Stimulated activated CD4-positive, alpha-beta T cell treated with anti-CD3 and anti-CD28 coated beads, Interleukin-15, amount 100 ng/mL, for 24 hours (primary cell): ENCODE results near the gene CLEC17A.
"Not testable (repeated sequence)": the region's sequence is repeated elsewhere in the genome, so short reads cannot be mapped to it uniquely, and the experiment has no call there.

ENCODE experiments used
- DNase-seq: peaks from one replicate; pipeline ENCODE4 v3.0.0-alpha.2; 2020

CLEC17A gene

DNA sequence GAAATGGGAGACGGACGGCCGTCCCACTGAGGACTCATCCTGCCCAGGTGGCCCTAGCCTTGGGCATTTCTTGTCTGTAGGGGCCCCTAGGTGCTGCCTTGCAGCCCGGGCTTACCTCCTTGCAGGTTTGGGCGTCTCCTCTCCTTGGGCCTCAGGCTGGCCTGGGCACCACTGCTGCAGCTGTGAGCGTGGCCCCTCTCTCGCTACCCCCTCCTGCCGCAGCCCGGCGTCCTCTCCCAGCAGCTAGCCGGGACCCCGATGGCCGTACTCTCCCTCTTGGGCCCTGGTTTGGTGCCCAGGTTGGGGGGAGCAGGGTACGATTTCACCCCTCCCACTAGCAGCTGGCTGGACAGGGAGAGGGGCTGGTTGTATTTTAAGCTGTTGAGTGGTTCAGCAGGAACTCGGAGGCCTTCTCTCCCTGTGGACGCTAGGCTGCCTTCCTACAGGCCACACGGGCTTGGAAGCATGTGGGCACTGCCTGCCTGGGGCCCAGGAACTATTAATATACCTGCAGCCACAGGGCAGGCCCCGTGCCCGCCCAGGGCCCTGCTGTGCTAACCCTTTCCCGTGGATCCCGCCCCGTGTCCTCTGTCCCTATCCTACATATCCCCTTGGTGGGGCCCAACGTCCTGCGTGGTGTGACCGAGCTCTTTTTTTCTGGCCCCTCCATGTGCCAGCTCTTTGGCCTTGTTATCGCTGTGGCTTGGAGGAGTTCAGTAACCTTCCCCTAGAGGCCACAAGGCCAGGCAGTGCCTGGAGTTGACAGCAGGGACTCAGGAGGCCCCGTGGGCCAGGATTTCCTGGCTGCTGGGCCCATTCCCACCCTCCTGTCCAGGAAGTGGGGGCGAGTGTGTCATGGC, 22.7 kb upstream of the CLEC17A start:
- no peak for DNase-seq

DNA sequence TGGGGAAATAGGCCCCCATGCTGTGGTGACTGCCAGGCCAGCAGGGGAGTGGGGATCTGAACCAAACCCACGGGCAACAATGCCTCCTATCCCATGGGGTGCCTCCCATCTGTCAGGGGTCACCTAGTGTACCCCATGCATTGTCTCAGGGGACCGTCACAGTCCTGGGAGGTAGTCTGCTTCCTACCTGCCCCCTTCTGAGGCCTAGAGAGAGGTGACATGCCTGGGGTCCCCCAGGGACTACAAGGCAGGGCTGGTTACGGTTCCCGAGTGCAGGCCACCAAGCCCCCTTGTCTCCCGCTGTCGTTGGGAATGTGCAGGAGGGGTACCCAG, 22.1 kb upstream of the CLEC17A start:
- no peak for DNase-seq

DNA sequence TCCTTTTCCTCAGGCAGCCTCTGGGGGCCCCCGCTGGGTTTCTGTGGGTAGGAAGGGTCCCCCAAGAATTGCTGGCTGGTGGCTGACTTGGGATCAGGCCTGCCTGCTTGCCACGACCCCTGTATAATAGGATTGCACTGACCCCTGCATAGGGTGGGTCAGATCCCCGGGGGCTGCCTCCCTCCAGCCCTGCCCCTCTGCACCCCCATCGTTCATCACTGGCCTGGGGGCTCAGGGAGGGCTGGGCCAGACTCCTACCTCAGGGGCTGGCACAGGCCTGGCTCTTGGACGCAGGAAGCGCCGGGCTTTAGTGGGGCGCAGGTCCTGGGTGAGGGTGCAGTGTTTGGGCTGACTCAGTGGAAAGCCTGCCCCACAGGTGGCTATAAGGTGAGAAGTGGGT, 21.6 kb upstream of the CLEC17A start:
- no peak for DNase-seq

DNA sequence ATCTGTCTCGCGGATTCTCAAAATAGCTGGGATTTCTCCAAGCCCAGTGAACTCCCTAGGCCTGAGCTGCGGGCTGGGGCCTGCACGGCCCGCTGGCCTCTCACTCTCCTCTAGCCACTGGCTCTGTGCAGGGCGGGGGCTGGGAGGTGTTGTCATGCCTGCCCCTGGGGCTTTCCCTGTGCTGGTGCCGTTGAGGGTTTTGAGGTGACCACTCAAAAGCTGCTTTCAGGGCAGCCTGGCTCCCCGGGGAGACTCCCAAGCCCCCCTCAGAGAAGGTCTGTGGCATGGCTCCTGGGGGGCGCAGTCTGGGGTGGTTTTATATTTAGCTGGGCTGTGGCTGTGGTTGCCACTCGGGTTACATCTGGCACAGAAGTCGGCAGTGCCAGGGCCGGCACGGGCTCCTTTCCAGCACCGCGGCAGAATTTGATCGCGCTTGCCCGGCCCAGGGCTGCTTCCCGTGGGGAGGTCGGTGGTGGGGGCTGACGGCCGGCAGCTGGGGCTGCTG, 21.0 kb upstream of the CLEC17A start:
- DNase-seq = no peak

DNA sequence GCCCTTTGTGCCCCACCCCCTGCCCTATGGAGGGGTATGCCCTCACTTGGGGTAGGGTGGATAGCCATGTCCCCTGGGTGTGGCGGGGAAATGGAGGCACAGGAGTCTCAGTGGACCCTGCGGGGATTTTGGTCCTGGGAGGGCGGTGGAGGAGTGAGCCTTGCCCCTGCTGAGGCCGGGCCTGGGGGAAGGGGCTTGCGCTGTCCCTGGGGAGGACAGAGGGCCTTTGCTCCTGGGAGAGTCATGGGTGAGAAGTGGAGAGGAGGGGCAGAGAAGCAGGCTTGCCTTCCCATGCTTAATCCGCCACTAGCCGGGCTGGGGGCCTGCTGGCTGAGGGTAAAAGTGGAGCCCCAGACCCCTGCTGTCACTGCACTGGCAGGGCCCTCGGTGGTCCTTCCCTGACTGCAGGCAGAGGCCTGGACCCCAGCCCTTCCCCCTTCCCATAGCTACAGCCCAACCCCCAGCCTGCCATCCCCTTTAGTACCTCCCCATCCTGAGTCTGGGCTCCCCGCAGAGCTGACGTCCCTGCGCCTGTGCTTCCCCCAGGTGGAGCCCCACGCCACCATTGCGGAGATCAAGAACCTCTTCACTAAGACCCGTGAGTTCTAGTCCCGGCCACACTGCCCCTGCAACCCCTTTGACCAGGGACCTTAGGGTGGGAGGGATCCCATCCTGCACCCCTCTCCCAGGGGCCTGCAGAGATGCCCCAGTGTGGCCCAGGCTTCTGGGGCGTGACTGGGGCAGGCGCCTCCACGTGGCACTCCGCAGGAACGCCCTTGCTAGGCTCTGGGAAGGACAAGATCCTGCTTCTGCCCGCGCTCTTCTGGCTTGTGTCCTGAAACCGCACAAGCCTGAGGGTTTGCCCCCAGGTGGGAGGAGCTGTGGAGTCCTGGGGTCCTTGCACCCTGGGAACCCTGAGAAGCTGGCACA, 20.0 kb upstream of the CLEC17A start:
- no peak for DNase-seq

DNA sequence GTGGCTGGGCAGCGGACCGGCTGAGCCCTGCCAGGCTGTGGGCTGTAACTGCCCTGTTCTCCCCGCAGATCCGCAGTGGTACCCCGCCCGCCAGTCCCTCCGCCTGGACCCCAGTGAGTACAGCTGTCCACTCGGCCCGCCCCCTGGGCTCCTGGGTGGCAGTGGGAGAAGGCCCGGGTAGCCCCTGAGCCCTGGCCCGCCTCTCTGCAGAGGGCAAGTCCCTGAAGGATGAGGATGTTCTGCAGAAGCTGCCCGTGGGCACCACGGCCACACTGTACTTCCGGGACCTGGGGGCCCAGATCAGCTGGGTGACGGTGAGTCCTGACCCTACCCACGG, 19.3 kb upstream of the CLEC17A start:
- no peak for DNase-seq

DNA sequence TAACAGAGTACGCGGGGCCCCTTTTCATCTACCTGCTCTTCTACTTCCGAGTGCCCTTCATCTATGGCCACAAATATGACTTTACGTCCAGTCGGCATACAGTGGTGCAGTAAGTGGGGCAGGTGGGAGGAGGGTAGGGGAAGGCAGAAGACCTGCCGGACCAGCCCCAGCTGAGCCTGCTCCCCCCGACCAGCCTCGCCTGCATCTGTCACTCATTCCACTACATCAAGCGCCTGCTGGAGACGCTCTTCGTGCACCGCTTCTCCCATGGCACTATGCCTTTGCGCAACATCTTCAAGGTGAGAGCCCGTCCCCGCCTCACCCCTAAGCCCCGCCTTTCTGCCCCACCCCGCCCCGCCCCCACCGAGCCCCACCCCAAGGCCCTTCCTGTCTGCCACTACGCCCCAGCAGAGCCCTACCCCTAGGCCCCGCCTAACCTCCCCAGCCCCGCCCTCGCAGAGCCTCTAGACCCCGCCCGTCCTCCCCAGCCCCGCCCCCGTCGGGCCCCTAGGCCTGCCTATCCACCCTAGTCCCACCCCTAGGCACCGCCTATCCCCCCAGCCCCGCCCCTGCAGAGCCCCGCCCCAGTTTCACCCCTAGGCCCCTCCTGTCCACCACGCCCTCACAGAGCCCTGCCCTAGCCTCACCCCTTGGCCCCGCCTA, 18.8 kb upstream of the CLEC17A start:
- DNase-seq = peak; percentile 79

DNA sequence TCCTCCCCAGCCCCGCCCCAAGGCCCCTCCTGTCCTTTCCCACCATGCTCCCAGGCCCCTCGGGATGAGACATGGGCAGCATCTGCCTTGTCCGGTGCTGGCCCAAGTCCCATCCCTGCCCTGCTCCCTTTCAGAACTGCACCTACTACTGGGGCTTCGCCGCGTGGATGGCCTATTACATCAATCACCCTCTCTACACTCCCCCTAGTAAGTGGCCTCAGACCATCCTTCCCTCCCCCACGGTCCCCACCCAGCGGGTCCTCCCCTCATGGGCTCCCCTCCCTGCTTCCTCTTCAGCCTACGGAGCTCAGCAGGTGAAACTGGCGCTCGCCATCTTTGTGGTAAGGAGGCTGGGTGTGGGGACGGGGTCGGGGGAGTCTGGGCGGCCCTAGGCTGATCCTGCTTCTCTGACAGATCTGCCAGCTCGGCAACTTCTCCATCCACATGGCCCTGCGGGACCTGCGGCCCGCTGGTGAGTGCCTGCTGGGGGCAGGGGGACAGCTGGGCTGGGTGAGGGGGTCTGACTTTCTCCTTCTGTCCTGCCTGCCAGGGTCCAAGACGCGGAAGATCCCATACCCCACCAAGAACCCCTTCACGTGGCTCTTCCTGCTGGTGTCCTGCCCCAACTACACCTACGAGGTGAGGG, 18.1 kb upstream of the CLEC17A start:
- DNase-seq = not testable (repeated sequence)

DNA sequence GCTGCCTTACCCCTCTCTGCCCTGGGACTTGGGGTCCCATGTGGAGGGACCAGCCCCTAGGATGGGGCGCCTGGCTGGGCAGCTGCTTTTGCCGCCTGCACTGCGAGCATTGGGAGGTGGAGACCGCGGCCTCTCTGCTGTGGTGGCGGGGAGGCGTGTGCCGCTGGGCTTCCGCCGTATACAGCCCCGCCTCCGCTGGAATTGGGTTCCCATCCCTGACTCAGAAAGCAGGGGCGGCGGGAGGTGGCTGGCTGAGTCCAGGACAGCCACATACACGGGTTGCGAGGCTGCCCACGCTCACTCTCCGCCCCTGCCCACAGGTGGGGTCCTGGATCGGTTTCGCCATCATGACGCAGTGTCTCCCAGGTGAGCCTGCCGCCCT, 17.6 kb upstream of the CLEC17A start:
- no peak for DNase-seq

DNA sequence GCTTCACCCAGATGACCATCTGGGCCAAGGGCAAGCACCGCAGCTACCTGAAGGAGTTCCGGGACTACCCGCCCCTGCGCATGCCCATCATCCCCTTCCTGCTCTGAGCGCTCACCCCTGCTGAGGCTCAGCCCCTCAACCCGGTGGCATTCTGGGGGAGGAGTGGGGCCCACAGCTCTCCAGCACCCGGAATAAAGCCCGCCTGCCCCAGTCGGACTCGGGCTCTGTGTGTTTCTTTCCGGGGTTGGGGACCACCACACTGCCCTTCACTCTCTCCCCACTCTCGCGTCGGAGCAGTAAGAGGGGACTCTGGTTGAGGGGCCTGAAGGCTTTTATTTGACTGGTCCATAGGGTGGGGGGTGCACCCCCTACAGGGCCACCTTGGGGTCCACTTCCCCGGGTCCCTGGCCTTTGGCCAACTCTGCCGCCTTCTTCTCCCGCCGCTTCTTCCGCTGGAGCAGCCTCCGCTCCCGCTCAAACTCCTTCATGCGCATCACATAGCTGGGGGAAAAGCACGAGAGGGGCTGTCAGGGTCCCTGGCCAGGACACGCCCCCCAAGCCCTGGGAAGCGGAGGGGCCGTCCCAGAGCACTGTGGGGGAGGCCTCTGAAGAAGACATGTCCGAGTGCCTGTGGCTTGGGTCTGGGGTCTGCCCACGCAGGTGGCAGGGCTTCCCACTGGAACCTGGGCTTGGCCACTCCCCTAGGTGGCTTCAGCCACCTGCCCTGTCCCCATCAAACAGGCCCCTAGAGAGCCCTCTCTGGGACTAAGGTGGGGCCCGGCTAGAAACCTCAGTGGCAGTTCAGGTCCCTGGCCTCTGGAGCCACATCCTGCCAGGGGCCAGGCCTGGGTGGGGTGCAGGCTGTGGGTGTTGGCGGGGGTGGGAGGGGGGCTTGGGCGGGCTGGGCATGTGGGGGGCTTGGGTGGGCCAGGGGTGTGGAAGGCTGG, 16.8 kb upstream of the CLEC17A start:
- DNase-seq = no peak

DNA sequence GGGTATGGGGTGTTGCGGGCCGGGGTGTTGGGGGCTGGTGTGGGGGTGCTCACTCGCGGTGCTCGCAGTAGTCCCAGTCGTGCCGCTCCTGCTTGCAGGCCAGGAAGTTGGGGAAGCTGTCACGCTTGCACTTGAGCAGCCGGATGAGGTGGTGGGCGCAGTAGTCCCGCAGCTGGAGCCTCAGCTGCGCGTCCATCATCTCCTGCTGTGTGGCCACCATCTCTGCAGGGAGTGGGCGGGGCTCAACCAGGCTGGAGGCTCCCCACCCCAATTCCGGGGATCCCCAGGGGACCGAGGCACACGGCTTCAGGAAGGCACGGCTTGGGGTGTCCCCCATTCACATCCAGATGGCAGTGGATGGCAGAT, 16.2 kb upstream of the CLEC17A start:
- DNase-seq = no peak

DNA sequence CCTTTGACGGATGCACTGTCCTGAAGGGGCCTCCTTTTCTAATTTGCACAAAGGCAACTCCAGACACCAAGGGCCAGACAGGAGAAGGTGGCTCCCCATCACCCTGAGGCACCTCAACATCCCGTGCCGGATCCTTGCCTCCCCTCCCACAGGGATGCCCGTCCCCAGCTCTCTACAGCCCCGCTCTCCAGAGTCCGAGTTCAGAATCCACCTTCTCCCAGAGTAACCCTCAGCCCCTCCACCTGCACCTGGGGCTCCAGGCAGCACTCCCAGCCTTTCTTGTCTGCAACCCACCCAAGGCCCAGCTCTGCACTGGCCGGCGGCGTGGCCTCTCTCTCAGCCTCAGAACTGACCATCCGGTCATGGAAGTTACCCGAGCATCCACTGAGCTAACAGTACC, 15.8 kb upstream of the CLEC17A start:
- no peak for DNase-seq

DNA sequence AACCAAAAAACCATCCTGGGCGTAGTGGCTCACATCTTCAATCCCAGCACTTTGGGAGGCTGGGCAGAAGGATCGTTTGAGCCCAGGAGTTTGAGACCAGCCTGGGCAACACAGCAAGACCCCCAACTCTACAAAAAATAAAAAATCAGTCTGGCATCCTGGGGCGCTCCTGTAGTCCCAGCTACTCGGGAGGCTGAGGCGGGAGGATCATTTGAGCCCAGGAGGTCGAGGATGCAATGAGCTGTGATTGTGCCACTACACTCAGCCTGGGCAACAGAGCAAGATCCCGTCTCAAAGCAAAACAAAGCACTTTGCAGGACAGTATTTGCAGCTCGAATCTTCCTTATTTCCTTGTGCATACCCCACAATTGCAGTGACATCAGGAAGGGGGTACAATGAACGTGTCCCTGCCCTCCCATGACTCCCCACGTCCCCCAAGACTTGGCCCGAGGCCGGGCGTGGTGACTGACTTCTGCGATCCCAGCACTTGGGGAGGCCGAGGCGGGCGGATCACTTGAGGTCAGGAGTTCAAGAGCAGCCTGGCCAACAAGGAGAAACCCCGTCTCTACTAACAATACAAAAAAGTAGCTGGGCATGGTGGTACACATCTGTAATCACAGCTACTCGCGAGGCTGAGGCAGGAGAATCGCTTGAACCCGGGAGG, 11.9 kb upstream of the CLEC17A start:
- DNase-seq = no peak

DNA sequence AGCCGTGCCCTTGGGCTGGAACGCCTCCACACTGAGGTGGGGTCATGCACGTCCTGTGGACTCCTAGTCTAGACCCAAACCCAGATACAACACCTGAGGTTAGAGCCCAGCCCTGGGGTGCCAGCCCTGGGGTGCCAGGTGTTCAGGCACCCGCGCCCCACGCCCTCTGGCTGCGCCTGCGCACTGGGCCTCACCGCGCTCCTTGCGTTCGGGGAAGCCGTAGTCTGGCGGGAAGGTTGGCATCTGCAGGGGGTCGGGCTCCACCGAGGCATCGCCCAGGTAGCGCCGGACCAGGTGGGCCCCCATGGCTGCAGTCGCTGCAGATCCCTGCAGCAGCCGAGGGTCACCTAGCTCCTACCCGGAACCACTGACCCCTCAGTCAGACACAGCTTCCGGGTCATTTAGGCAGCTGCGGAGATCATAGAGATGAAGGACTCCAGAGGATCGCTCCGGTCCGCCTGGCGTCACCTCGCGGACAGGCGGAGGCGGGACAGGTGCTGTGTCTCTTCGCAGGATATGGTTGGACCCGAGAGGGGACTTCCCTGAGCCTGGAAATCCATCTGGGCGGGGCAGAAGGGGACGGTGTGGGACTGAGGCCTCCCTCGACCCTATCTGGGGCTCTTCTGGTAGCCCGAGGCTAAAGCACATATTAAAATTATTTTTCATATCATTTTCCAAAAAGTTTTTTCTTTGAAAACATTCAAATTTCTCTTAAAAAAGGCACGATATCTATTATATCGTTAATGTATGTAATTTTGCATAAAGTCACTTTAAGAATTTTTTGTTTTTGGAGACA, 11.0 kb upstream of the CLEC17A start, which contains the start of gene NDUFB7:
NDUFB7 (minus strand) TSS at position 372 of the 796 bp plus-strand sequence; CDS start at position 306, 66 bp downstream.
- peak; percentile 94 for DNase-seq

DNA sequence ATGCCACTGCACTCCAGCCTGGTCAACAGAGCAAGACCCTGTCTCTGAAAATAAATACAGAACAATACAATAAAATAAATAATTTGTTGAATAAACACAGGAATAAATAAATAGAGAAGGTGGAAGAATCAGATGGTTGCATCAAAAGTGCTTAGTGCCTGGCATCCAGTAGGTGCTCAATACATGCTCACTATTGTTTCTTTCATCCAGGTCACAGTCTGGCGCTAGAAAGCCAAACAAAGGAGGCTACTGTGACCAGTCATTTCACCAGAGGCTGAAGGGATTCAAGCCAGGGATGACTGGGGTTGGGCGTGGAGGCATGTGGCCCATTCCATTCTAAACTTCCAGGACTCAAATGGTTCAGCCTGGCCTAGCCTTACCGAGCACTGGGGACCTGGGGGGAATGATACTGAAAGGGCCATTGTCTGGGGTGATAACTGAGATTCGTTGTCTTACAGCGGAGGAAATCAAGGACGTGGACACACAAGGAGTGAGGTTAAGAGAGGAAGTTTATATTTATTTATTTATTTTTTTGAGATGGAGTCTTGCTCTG, 7.4 kb upstream of the CLEC17A start:
- DNase-seq = no peak

DNA sequence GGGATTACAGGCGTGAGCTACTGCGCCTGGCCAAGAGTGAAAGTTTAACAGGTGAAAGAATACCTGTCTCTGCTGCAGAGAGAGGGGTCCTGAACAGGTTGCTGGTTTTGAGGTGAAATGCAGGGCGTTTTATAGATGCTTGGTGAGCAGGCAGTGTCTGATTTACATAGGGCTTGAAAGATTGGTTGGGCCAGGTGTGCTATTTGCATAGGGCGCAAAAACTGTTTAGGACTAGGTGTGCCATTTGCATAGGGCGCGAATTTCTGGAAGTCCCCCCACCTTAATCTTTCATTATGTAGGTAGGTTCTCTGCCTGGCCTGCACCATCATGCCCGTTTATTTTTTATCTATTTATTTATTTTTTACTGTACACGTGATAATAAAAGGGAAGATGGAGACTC, 6.5 kb upstream of the CLEC17A start:
- no peak for DNase-seq

DNA sequence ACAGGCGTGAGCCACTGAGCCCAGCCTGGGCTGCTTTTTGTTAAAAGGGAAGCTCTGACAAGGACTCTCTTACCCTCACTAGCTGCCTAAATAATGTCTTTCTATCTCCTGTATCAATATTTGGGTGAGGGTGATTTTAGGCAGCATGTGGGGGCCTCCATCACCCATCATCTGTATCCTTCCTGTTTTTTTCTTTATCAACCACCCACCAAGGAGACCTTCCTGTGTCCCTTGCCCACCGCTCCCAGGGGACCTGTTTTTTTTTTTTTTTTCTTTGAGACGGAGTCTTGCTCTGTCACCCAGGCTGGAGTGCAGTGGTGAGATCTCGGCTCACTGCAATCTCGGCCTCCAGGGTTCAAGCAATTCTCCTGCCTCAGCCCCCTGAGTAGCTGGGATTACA, 5.6 kb upstream of the CLEC17A start:
- no peak for DNase-seq

DNA sequence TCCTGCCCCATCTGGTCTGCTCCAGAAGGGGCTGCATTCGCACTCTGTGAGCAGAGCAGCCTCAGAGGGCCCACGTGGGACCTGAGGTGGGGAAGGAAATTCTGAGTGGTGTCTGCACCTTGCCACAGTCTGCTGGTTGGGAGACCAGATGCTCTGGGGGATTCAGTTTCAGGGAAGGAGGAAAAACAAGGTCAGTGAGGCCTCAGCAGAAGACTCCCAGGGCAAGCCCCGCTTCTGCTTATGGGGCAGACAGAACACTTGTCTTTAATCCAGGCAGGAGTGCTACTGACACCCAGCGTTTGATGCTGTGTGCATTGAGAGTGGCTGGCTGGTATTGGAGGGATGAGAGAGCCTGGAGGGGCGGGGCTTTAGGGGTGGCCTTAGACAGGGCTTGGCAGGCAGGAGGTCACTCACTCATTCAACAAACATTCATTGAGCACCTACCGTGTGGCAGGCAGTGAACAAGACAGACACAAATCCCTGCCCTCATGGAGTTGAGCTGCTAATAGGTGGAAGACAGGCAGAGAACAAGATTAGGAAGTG, 4.9 kb upstream of the CLEC17A start:
- DNase-seq = peak; percentile 31

DNA sequence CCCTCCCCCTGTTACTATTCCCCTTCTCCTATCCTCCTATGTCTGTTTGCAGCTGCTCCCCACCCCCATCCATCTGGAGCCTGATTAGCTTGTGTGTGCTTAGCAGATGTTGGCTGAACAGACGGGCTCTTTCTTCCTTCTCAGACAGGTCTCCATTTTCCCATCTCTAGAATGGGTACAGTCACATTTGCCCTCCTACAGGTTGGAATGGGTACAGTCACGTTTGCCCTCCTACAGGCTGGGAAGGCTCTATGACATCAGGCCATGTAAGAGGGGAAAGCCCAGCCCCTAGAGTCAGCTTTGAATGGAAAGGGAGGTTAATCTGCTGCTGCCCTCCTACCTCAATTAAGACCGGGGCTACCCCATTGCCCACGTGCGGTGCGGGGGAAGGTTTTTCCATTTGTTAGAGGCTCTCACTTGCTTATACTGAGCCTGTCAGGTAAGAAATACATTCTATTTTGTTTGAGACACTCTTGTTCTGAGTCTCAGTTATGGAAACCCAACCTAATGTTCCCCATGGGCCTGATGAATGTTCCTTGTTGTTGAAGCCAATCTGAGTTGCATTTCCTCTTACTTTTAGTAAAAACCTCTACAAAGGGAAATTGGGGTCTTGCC, 2.2 kb upstream of the CLEC17A start:
- DNase-seq = peak; percentile 81
